GM12891 (cell line): ENCODE measurements around the gene MAP3K12.

ENCODE experiments used
- PAX5 ChIP-seq: IDR thresholded peaks from 2 replicates; pipeline ENCODE4 v1.6.1; 2011; ENCODE audit warnings: low read length, moderate library complexity, mild to moderate bottlenecking; ENCODE audit not compliant: insufficient read depth, severe bottlenecking
- POLR2A ChIP-seq: IDR thresholded peaks from 2 replicates; pipeline ENCODE4 v1.6.1; 2011; ENCODE audit warnings: low read depth, low read length, control low read depth
- POLR2AphosphoS5 ChIP-seq: IDR thresholded peaks from 2 replicates; pipeline ENCODE4 v1.6.1; 2011; ENCODE audit warnings: low read depth, low read length, control low read depth
- POU2F2 ChIP-seq: IDR thresholded peaks from 2 replicates; pipeline ENCODE4 v1.6.1; 2011; ENCODE audit warnings: low read depth, mild to moderate bottlenecking, control low read depth, low read length, moderate library complexity
- SPI1 ChIP-seq: IDR thresholded peaks from 2 replicates; pipeline ENCODE4 v1.6.1; 2011; ENCODE audit warnings: low read depth, low read length, control low read depth
- TAF1 ChIP-seq: IDR thresholded peaks from 2 replicates; pipeline ENCODE4 v1.6.1; 2011; ENCODE audit warnings: low read depth, low read length, control low read depth

GRCh38 chr12:53474077-53474476, 25.2 kb downstream of the MAP3K12 start:
- no peak for TF ChIP-seq TAF1
- TF ChIP-seq POU2F2 = no peak
- TF ChIP-seq POLR2A = no peak
- peak; percentile 2; the same call in 1 of the 2 replicates for TF ChIP-seq POLR2AphosphoS5
- no peak for TF ChIP-seq SPI1
- no peak for TF ChIP-seq PAX5
